Measurements from ENCODE around the gene TTC4. TPM values are rescaled to one million over a fixed set of nuclear protein-coding genes. Genes with fewer than 3 reads are reported as not detected.
A peak's percentile ranks its signal among the peaks of the same experiment; 100 is the strongest.

The TTC4 gene
- total RNA-seq, 1 donor from 2014 or later, result 18.8 TPM

- peaks cover 0 to 2% (median 0%) of the 10 kb centered on the region in 3 donors for H3K27me3 ChIP-seq (ENCODE audit: control insufficient read depth in 3 of 3, insufficient read depth in 3 of 3, low read length in 3 of 3)
- peak overlapping the region; percentile 33 for H3K27ac ChIP-seq (ENCODE audit: low read depth, low read length)
- H3K9me3 ChIP-seq (ENCODE audit: control insufficient read depth in 3 of 3, low read length in 3 of 3), result no peaks in the 10 kb centered on the region
- peaks cover 40 to 46% (median 44%) of the 10 kb centered on the region in 3 donors for H3K36me3 ChIP-seq (ENCODE audit: control insufficient read depth in 3 of 3, insufficient read depth in 3 of 3, low read length in 3 of 3)
- H3K4me3 ChIP-seq (ENCODE audit: low read length in 3 of 3), result no peak overlapping the region
- no peak overlapping the region for H3K9ac ChIP-seq (ENCODE audit: low read depth in 1 of 3, low read length in 3 of 3)
- no peaks in the 10 kb centered on the region for H3K4me1 ChIP-seq (ENCODE audit: control insufficient read depth in 3 of 3, insufficient read depth in 3 of 3, low read length in 3 of 3)
These were observed 28.0 kb downstream of the TTC4 start for GRCh38 chr1:54743416-54744226.

GRCh38 chr1:54744696-54745095, 29.0 kb downstream of the TTC4 start:
- H3K9me3 ChIP-seq (ENCODE audit: control insufficient read depth in 3 of 3, low read length in 3 of 3), result no peaks in the 10 kb centered on the region
- no peaks in the 10 kb centered on the region for H3K4me1 ChIP-seq (ENCODE audit: control insufficient read depth in 3 of 3, insufficient read depth in 3 of 3, low read length in 3 of 3)
- H3K36me3 ChIP-seq (ENCODE audit: control insufficient read depth in 3 of 3, insufficient read depth in 3 of 3, low read length in 3 of 3), result peaks cover 34 to 39% (median 36%) of the 10 kb centered on the region in 3 donors
- H3K27me3 ChIP-seq (ENCODE audit: control insufficient read depth in 3 of 3, insufficient read depth in 3 of 3, low read length in 3 of 3), result peaks cover 0 to 3% (median 0%) of the 10 kb centered on the region in 3 donors
- no peak overlapping the region for H3K4me3 ChIP-seq (ENCODE audit: low read length in 3 of 3)
- H3K27ac ChIP-seq (ENCODE audit: low read depth, low read length), result no peak overlapping the region
- H3K9ac ChIP-seq (ENCODE audit: low read depth in 1 of 3, low read length in 3 of 3), result no peak overlapping the region

GRCh38 chr1:54745274-54745673, 29.6 kb downstream of the TTC4 start:
- Histone ChIP-seq H3K9me3 (ENCODE audit: control insufficient read depth in 3 of 3, low read length in 3 of 3) (no peaks in the 10 kb centered on the region), H3K9ac (ENCODE audit: low read depth in 1 of 3, low read length in 3 of 3) (no peak overlapping the region), H3K36me3 (ENCODE audit: control insufficient read depth in 3 of 3, insufficient read depth in 3 of 3, low read length in 3 of 3) (peaks cover 31 to 33% (median 31%) of the 10 kb centered on the region in 3 donors), H3K27ac (ENCODE audit: low read depth, low read length) (no peak overlapping the region), H3K4me3 (ENCODE audit: low read length in 3 of 3) (no peak overlapping the region), H3K27me3 (ENCODE audit: control insufficient read depth in 3 of 3, insufficient read depth in 3 of 3, low read length in 3 of 3) (peaks cover 0 to 3% (median 0%) of the 10 kb centered on the region in 3 donors), H3K4me1 (ENCODE audit: control insufficient read depth in 3 of 3, insufficient read depth in 3 of 3, low read length in 3 of 3) (no peaks in the 10 kb centered on the region)

- Histone ChIP-seq H3K4me1 (ENCODE audit: control insufficient read depth in 3 of 3, insufficient read depth in 3 of 3, low read length in 3 of 3) (no peaks in the 10 kb centered on the region), H3K27me3 (ENCODE audit: control insufficient read depth in 3 of 3, insufficient read depth in 3 of 3, low read length in 3 of 3) (peaks cover 0 to 3% (median 0%) of the 10 kb centered on the region in 3 donors), H3K36me3 (ENCODE audit: control insufficient read depth in 3 of 3, insufficient read depth in 3 of 3, low read length in 3 of 3) (peaks cover 25 to 28% (median 26%) of the 10 kb centered on the region in 3 donors), H3K27ac (ENCODE audit: low read depth, low read length) (no peak overlapping the region), H3K9ac (ENCODE audit: low read depth in 1 of 3, low read length in 3 of 3) (no peak overlapping the region), H3K4me3 (ENCODE audit: low read length in 3 of 3) (no peak overlapping the region), H3K9me3 (ENCODE audit: control insufficient read depth in 3 of 3, low read length in 3 of 3) (no peaks in the 10 kb centered on the region)
These were observed 30.2 kb downstream of the TTC4 start for GRCh38 chr1:54745864-54746263.

- no peaks in the 10 kb centered on the region for H3K9me3 ChIP-seq (ENCODE audit: control insufficient read depth in 3 of 3, low read length in 3 of 3)
- H3K27ac ChIP-seq (ENCODE audit: low read depth, low read length), result no peak overlapping the region
- H3K36me3 ChIP-seq (ENCODE audit: control insufficient read depth in 3 of 3, insufficient read depth in 3 of 3, low read length in 3 of 3), result peaks cover 4 to 10% (median 5%) of the 10 kb centered on the region in 3 donors
- H3K4me3 ChIP-seq (ENCODE audit: low read length in 3 of 3), result no peak overlapping the region
- no peak overlapping the region for H3K9ac ChIP-seq (ENCODE audit: low read depth in 1 of 3, low read length in 3 of 3)
- no peaks in the 10 kb centered on the region for H3K4me1 ChIP-seq (ENCODE audit: control insufficient read depth in 3 of 3, insufficient read depth in 3 of 3, low read length in 3 of 3)
- H3K27me3 ChIP-seq (ENCODE audit: control insufficient read depth in 3 of 3, insufficient read depth in 3 of 3, low read length in 3 of 3), result peaks cover 0 to 3% (median 0%) of the 10 kb centered on the region in 3 donors
These were observed 32.6 kb downstream of the TTC4 start for GRCh38 chr1:54748094-54748835.

- H3K27me3 ChIP-seq (ENCODE audit: control insufficient read depth in 3 of 3, insufficient read depth in 3 of 3, low read length in 3 of 3), result peaks cover 0 to 3% (median 0%) of the 10 kb centered on the region in 3 donors
- no peak overlapping the region for H3K27ac ChIP-seq (ENCODE audit: low read depth, low read length)
- no peaks in the 10 kb centered on the region for H3K4me1 ChIP-seq (ENCODE audit: control insufficient read depth in 3 of 3, insufficient read depth in 3 of 3, low read length in 3 of 3)
- no peak overlapping the region for H3K4me3 ChIP-seq (ENCODE audit: low read length in 3 of 3)
- no peak overlapping the region for H3K9ac ChIP-seq (ENCODE audit: low read depth in 1 of 3, low read length in 3 of 3)
- no peaks in the 10 kb centered on the region for H3K36me3 ChIP-seq (ENCODE audit: control insufficient read depth in 3 of 3, insufficient read depth in 3 of 3, low read length in 3 of 3)
- H3K9me3 ChIP-seq (ENCODE audit: control insufficient read depth in 3 of 3, low read length in 3 of 3), result no peaks in the 10 kb centered on the region
These were observed 34.9 kb downstream of the TTC4 start for GRCh38 chr1:54750596-54750995.

GRCh38 chr1:54751426-54751825, 35.8 kb downstream of the TTC4 start:
- H3K9me3 ChIP-seq (ENCODE audit: control insufficient read depth in 3 of 3, low read length in 3 of 3), result no peaks in the 10 kb centered on the region
- H3K4me3 ChIP-seq (ENCODE audit: low read length in 3 of 3), result no peak overlapping the region
- no peak overlapping the region for H3K9ac ChIP-seq (ENCODE audit: low read depth in 1 of 3, low read length in 3 of 3)
- peaks cover 0 to 4% (median 4%) of the 10 kb centered on the region in 3 donors for H3K36me3 ChIP-seq (ENCODE audit: control insufficient read depth in 3 of 3, insufficient read depth in 3 of 3, low read length in 3 of 3)
- H3K4me1 ChIP-seq (ENCODE audit: control insufficient read depth in 3 of 3, insufficient read depth in 3 of 3, low read length in 3 of 3), result no peaks in the 10 kb centered on the region
- peaks cover 0 to 3% (median 0%) of the 10 kb centered on the region in 3 donors for H3K27me3 ChIP-seq (ENCODE audit: control insufficient read depth in 3 of 3, insufficient read depth in 3 of 3, low read length in 3 of 3)
- no peak overlapping the region for H3K27ac ChIP-seq (ENCODE audit: low read depth, low read length)

- no peaks in the 10 kb centered on the region for H3K9me3 ChIP-seq (ENCODE audit: control insufficient read depth in 3 of 3, low read length in 3 of 3)
- no peak overlapping the region for H3K4me3 ChIP-seq (ENCODE audit: low read length in 3 of 3)
- no peaks in the 10 kb centered on the region for H3K4me1 ChIP-seq (ENCODE audit: control insufficient read depth in 3 of 3, insufficient read depth in 3 of 3, low read length in 3 of 3)
- no peaks in the 10 kb centered on the region for H3K27me3 ChIP-seq (ENCODE audit: control insufficient read depth in 3 of 3, insufficient read depth in 3 of 3, low read length in 3 of 3)
- no peak overlapping the region for H3K9ac ChIP-seq (ENCODE audit: low read depth in 1 of 3, low read length in 3 of 3)
- H3K36me3 ChIP-seq (ENCODE audit: control insufficient read depth in 3 of 3, insufficient read depth in 3 of 3, low read length in 3 of 3), result peaks cover 14 to 24% (median 22%) of the 10 kb centered on the region in 3 donors
- no peak overlapping the region for H3K27ac ChIP-seq (ENCODE audit: low read depth, low read length)
These were observed 38.4 kb downstream of the TTC4 start for GRCh38 chr1:54754045-54754444.

- H3K4me1 ChIP-seq (ENCODE audit: control insufficient read depth in 3 of 3, insufficient read depth in 3 of 3, low read length in 3 of 3), result no peaks in the 10 kb centered on the region
These were observed 39.0 kb downstream of the TTC4 start for GRCh38 chr1:54754486-54755285.

More at GRCh38 chr1:54754486-54755285, 39.0 kb downstream of the TTC4 start:
- Histone ChIP-seq H3K27ac (ENCODE audit: low read depth, low read length) (no peak overlapping the region), H3K9me3 (ENCODE audit: control insufficient read depth in 3 of 3, low read length in 3 of 3) (no peaks in the 10 kb centered on the region), H3K36me3 (ENCODE audit: control insufficient read depth in 3 of 3, insufficient read depth in 3 of 3, low read length in 3 of 3) (peaks cover 14 to 24% (median 22%) of the 10 kb centered on the region in 3 donors), H3K27me3 (ENCODE audit: control insufficient read depth in 3 of 3, insufficient read depth in 3 of 3, low read length in 3 of 3) (no peaks in the 10 kb centered on the region), H3K9ac (ENCODE audit: low read depth in 1 of 3, low read length in 3 of 3) (no peak overlapping the region), H3K4me3 (ENCODE audit: low read length in 3 of 3) (no peak overlapping the region)

All from skeletal muscle tissue (tissue), 4 donors.